GM12878 (cell line): ENCODE results near the gene NRP2. TPM values are rescaled to one million over a fixed set of nuclear protein-coding genes. Genes with fewer than 3 reads are reported as not detected.

Experiments used
- ESRRA ChIP-seq: IDR thresholded peaks from 2 replicates; pipeline ENCODE4 v1.6.1; 2012; ENCODE audit warnings: mild to moderate bottlenecking, low read length, improper control_type of control experiment
- HDGF ChIP-seq: fragments of 450-650 bp; IDR thresholded peaks from 2 replicates; pipeline ENCODE4 v1.6.1; 2016; ENCODE audit warnings: antibody characterized with exemption
- IKZF1 ChIP-seq: fragments of 450-650 bp; conservative IDR thresholded peaks from 2 replicates; pipeline ENCODE4 v1.6.1; 2017; ENCODE audit warnings: antibody characterized with exemption, mild to moderate bottlenecking
- MTA3 ChIP-seq: IDR thresholded peaks from 2 replicates; pipeline ENCODE4 v1.6.1; 2012; ENCODE audit warnings: low read length, inconsistent platforms, borderline replicate concordance
- MYB ChIP-seq: fragments of 150-350 bp; IDR thresholded peaks from 2 replicates; pipeline ENCODE4 v1.6.1; 2014; ENCODE audit warnings: mild to moderate bottlenecking, low read depth, low read length, borderline replicate concordance
- PKNOX1 ChIP-seq: fragments of 450-650 bp; IDR thresholded peaks from 2 replicates; pipeline ENCODE4 v1.6.1; 2016; ENCODE audit warnings: mild to moderate bottlenecking
- POLR2AphosphoS2 ChIP-seq: IDR thresholded peaks from 2 replicates; pipeline ENCODE4 v1.6.1; 2011; ENCODE audit warnings: low read depth, mild to moderate bottlenecking, low read length, improper control_type of control experiment, moderate library complexity
- SUZ12 ChIP-seq: fragments of 200-600 bp; sonication (generic); IDR thresholded peaks from one replicate; pipeline ENCODE4 v1.6.1; 2018; ENCODE audit warnings: antibody characterized with exemption, mild to moderate bottlenecking; ENCODE audit not compliant: unreplicated experiment
- TCF12 ChIP-seq: IDR thresholded peaks from 2 replicates; pipeline ENCODE4 v1.6.1; 2011; ENCODE audit warnings: low read depth, mild to moderate bottlenecking, low read length
- ZBED1 ChIP-seq: IDR thresholded peaks from 2 replicates; pipeline ENCODE4 v1.6.1; 2016; ENCODE audit warnings: borderline replicate concordance
- ZBTB11 ChIP-seq: fragments of 450-650 bp; formaldehyde crosslinking; IDR thresholded peaks from 2 replicates; pipeline ENCODE4 v1.5.0; 2022; ENCODE audit warnings: mild to moderate bottlenecking, missing genetic modification characterization
- ZNF207 ChIP-seq: fragments of 450-650 bp; IDR thresholded peaks from 2 replicates; pipeline ENCODE4 v1.6.1; 2014; ENCODE audit warnings: antibody characterized with exemption, mild to moderate bottlenecking, borderline replicate concordance
- polyA plus RNA-seq, 11 experiments: library from polyadenylated mRNA; depleted of rRNA in 4 of 11; unstranded in 6 of 11; stranded (reverse) in 5 of 11; fragments of >200 nt; fragmentation: Nextera tagmentation in 4 of 11; fragmentation: Illumina TruSeq in 1 of 11; extraction: Ambion mirVana in 4 of 11; extraction: Trizol in 1 of 11; gene quantifications; 1 replicate in 1 of 11; 2 replicates in 10 of 11; pipeline versions ENCODE4 v1.2.1 to v1.2.3, GENCODE V29; 2011 to 2016; ENCODE audit warnings: inconsistent platforms in 2 of 11, missing spikeins in 2 of 11, low read depth in 1 of 11
- total RNA-seq, 4 experiments: library from RNA; depleted of rRNA in 3 of 4; stranded (reverse); fragments of >200 nt in 3 of 4; fragmentation: Illumina TruSeq in 1 of 4; extraction: Trizol in 1 of 4; gene quantifications; 2 replicates each; pipeline versions ENCODE4 v1.2.1 to v1.2.3, GENCODE V29; 2013 to 2021
- TF ChIP-seq, protein P1 (sequence below): fragments of 450-650 bp; IDR thresholded peaks from 2 replicates; pipeline ENCODE4 v1.6.1; 2017; ENCODE audit warnings: low read depth, mild to moderate bottlenecking, moderate library complexity
- TF ChIP-seq, protein P2 (sequence below): fragments of 450-650 bp; formaldehyde crosslinking; IDR thresholded peaks from 2 replicates; pipeline ENCODE4 v1.4.0; 2022; ENCODE audit warnings: mild to moderate bottlenecking, moderate library complexity
- TF ChIP-seq, protein P3 (sequence below): fragments of 450-650 bp; IDR thresholded peaks from 2 replicates; pipeline ENCODE4 v1.6.1; 2017; ENCODE audit warnings: mild to moderate bottlenecking, moderate library complexity

The NRP2 gene
- total and polyA plus RNA-seq, 10 of the 15 experiments (the other 5 are each of a cell fraction or from before 2014, with no cell fraction given): 0.06 to 1.2 (median 0.46) TPM

GRCh38 chr2:205700331-205701132 lies 18.2 kb downstream of the NRP2 start (continued):
- TF ChIP-seq, protein P1, sequence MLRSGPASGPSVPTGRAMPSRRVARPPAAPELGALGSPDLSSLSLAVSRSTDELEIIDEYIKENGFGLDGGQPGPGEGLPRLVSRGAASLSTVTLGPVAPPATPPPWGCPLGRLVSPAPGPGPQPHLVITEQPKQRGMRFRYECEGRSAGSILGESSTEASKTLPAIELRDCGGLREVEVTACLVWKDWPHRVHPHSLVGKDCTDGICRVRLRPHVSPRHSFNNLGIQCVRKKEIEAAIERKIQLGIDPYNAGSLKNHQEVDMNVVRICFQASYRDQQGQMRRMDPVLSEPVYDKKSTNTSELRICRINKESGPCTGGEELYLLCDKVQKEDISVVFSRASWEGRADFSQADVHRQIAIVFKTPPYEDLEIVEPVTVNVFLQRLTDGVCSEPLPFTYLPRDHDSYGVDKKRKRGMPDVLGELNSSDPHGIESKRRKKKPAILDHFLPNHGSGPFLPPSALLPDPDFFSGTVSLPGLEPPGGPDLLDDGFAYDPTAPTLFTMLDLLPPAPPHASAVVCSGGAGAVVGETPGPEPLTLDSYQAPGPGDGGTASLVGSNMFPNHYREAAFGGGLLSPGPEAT: no peak
- no peak for TF ChIP-seq ESRRA
- TF ChIP-seq, protein P2, sequence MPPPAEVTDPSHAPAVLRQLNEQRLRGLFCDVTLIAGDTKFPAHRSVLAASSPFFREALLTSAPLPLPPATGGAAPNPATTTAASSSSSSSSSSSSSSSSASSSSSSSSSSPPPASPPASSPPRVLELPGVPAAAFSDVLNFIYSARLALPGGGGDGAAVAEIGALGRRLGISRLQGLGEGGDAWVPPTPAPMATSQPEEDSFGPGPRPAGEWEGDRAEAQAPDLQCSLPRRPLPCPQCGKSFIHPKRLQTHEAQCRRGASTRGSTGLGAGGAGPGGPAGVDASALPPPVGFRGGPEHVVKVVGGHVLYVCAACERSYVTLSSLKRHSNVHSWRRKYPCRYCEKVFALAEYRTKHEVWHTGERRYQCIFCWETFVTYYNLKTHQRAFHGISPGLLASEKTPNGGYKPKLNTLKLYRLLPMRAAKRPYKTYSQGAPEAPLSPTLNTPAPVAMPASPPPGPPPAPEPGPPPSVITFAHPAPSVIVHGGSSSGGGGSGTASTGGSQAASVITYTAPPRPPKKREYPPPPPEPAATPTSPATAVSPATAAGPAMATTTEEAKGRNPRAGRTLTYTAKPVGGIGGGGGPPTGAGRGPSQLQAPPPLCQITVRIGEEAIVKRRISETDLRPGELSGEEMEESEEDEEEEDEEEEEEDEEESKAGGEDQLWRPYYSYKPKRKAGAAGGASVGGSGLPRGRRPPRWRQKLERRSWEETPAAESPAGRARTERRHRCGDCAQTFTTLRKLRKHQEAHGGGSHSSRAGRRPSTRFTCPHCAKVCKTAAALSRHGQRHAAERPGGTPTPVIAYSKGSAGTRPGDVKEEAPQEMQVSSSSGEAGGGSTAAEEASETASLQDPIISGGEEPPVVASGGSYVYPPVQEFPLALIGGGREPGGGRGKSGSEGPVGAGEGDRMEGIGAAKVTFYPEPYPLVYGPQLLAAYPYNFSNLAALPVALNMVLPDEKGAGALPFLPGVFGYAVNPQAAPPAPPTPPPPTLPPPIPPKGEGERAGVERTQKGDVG (CRISPR knock-in tag): no peak
- TF ChIP-seq SUZ12: no peak
- TF ChIP-seq ZNF207: no peak
- TF ChIP-seq IKZF1: peak; percentile 36
- no peak for TF ChIP-seq PKNOX1
- TF ChIP-seq MYB: no peak
- TF ChIP-seq POLR2AphosphoS2: no peak
- 0 out of 2 replicates have a peak, but pooled peaks have one; percentile 67 for TF ChIP-seq MTA3
- TF ChIP-seq ZBTB11 (CRISPR knock-in tag): no peak
- TF ChIP-seq, protein P3, sequence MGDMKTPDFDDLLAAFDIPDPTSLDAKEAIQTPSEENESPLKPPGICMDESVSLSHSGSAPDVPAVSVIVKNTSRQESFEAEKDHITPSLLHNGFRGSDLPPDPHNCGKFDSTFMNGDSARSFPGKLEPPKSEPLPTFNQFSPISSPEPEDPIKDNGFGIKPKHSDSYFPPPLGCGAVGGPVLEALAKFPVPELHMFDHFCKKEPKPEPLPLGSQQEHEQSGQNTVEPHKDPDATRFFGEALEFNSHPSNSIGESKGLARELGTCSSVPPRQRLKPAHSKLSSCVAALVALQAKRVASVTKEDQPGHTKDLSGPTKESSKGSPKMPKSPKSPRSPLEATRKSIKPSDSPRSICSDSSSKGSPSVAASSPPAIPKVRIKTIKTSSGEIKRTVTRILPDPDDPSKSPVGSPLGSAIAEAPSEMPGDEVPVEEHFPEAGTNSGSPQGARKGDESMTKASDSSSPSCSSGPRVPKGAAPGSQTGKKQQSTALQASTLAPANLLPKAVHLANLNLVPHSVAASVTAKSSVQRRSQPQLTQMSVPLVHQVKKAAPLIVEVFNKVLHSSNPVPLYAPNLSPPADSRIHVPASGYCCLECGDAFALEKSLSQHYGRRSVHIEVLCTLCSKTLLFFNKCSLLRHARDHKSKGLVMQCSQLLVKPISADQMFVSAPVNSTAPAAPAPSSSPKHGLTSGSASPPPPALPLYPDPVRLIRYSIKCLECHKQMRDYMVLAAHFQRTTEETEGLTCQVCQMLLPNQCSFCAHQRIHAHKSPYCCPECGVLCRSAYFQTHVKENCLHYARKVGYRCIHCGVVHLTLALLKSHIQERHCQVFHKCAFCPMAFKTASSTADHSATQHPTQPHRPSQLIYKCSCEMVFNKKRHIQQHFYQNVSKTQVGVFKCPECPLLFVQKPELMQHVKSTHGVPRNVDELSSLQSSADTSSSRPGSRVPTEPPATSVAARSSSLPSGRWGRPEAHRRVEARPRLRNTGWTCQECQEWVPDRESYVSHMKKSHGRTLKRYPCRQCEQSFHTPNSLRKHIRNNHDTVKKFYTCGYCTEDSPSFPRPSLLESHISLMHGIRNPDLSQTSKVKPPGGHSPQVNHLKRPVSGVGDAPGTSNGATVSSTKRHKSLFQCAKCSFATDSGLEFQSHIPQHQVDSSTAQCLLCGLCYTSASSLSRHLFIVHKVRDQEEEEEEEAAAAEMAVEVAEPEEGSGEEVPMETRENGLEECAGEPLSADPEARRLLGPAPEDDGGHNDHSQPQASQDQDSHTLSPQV: no peak
- TF ChIP-seq TCF12: 0 out of 2 replicates have a peak, but pooled peaks have one; percentile 25
- TF ChIP-seq HDGF: no peak
- no peak for TF ChIP-seq ZBED1
